WTC11 (cell line): ENCODE data around the gene FER. TPM values are rescaled to one million over a fixed set of nuclear protein-coding genes. Genes with fewer than 3 reads are reported as not detected.

Experiments used
- ATAC-seq: fragments of 200-7000 bp; cut with Tn5 transposase; 2 replicates; pipeline ENCODE4 v1.10.0; 2021; ENCODE audit warnings: mild to moderate bottlenecking, moderate library complexity
- CTCF ChIA-PET: fragments of 300-600 bp; sonication (Branson Sonifier 250); formaldehyde crosslinking; loops from one replicate; lab custom pipeline; 2021; ENCODE audit warnings: antibody characterized with exemption; lab: Charles Lee
- POLR2A ChIA-PET: fragments of 350-600 bp; sonication (Branson Sonifier 250); formaldehyde crosslinking; loops from one replicate; lab custom pipeline; 2021; ENCODE audit warnings: antibody characterized with exemption; lab: Charles Lee
- DNase-seq: peaks from one replicate; pipeline ENCODE4 v3.0.0; 2021; ENCODE audit warnings: low spot score
- H3K27ac Mint-ChIP-seq: 2 replicates; pipeline ENCODE4 v1.8.0; 2021; ENCODE audit warnings: mixed read lengths
- H3K27me3 Mint-ChIP-seq: 2 replicates; pipeline ENCODE4 v1.8.0; 2021; ENCODE audit warnings: low read depth, mild to moderate bottlenecking, moderate library complexity, mixed read lengths
- H3K36me3 Mint-ChIP-seq: 2 replicates; pipeline ENCODE4 v1.8.0; 2021; ENCODE audit warnings: mixed read lengths
- H3K4me1 Mint-ChIP-seq: 2 replicates; pipeline ENCODE4 v1.8.0; 2022; ENCODE audit warnings: mixed read lengths
- H3K4me3 Mint-ChIP-seq: 2 replicates; pipeline ENCODE4 v1.8.0; 2021; ENCODE audit warnings: mild to moderate bottlenecking, moderate library complexity, mixed read lengths
- H3K9me3 Mint-ChIP-seq: 2 replicates; pipeline ENCODE4 v1.8.0; 2021; ENCODE audit warnings: mixed read lengths
- ARID4B ChIP-seq: sonication (generic); formaldehyde crosslinking; IDR thresholded peaks from 2 replicates; pipeline ENCODE4 v1.8.0; 2023; ENCODE audit warnings: missing genetic modification reagents, mild to moderate bottlenecking, borderline replicate concordance
- E2F1 ChIP-seq: sonication (generic); formaldehyde crosslinking; IDR thresholded peaks from 2 replicates; pipeline ENCODE4 v1.8.0; 2022; ENCODE audit warnings: mild to moderate bottlenecking, missing genetic modification reagents
- FOXJ3 ChIP-seq: sonication (generic); formaldehyde crosslinking; IDR thresholded peaks from 2 replicates; pipeline ENCODE4 v1.9.0; 2021; ENCODE audit warnings: missing genetic modification reagents, mild to moderate bottlenecking, borderline replicate concordance
- FOXP1 ChIP-seq: sonication (generic); formaldehyde crosslinking; IDR thresholded peaks from 2 replicates; pipeline ENCODE4 v1.8.0; 2022; ENCODE audit warnings: missing genetic modification reagents, mild to moderate bottlenecking, moderate library complexity, borderline replicate concordance
- GRHL2 ChIP-seq: fragments of 250-450 bp; sonication (Bioruptor Pico); IDR thresholded peaks from 2 replicates; pipeline ENCODE4 v1.8.0; 2022; ENCODE audit warnings: mild to moderate bottlenecking, moderate library complexity; ENCODE audit not compliant: insufficient replicate concordance, severe bottlenecking
- JAZF1 ChIP-seq: fragments of 250-450 bp; sonication (Bioruptor Pico); IDR thresholded peaks from 2 replicates; pipeline ENCODE4 v1.9.0; 2021; ENCODE audit warnings: moderate library complexity, mild to moderate bottlenecking, inconsistent platforms
- JUN ChIP-seq: sonication (generic); formaldehyde crosslinking; IDR thresholded peaks from 2 replicates; pipeline ENCODE4 v1.8.0; 2023; ENCODE audit warnings: mild to moderate bottlenecking, missing genetic modification reagents
- KAT7 ChIP-seq: sonication (generic); formaldehyde crosslinking; IDR thresholded peaks from 2 replicates; pipeline ENCODE4 v1.8.1; 2023; ENCODE audit warnings: missing genetic modification reagents, mild to moderate bottlenecking, borderline replicate concordance
- MLX ChIP-seq: sonication (generic); formaldehyde crosslinking; IDR thresholded peaks from 2 replicates; pipeline ENCODE4 v1.8.1; 2023; ENCODE audit warnings: mild to moderate bottlenecking, missing genetic modification reagents, moderate library complexity
- RELA ChIP-seq: sonication (generic); formaldehyde crosslinking; IDR thresholded peaks from 2 replicates; pipeline ENCODE4 v1.8.1; 2022; ENCODE audit warnings: missing genetic modification reagents, mild to moderate bottlenecking, borderline replicate concordance
- SMAD4 ChIP-seq: sonication (generic); formaldehyde crosslinking; IDR thresholded peaks from 2 replicates; pipeline ENCODE4 v1.8.0; 2022; ENCODE audit warnings: mild to moderate bottlenecking, missing genetic modification reagents
- SP1 ChIP-seq: sonication (generic); formaldehyde crosslinking; conservative IDR thresholded peaks from 2 replicates; pipeline ENCODE4 v1.8.1; 2022; ENCODE audit warnings: missing genetic modification reagents
- TEAD4 ChIP-seq: sonication (generic); formaldehyde crosslinking; IDR thresholded peaks from 2 replicates; pipeline ENCODE4 v1.8.0; 2022; ENCODE audit warnings: mild to moderate bottlenecking, missing genetic modification reagents
- ZNF121 ChIP-seq: sonication (generic); formaldehyde crosslinking; IDR thresholded peaks from 2 replicates; pipeline ENCODE4 v1.8.0; 2023; ENCODE audit warnings: missing genetic modification reagents
- ZNF263 ChIP-seq: sonication (generic); formaldehyde crosslinking; IDR thresholded peaks from 2 replicates; pipeline ENCODE4 v1.8.1; 2022; ENCODE audit warnings: low read depth, mild to moderate bottlenecking, moderate library complexity, missing genetic modification reagents
- ZNF281 ChIP-seq: sonication (generic); formaldehyde crosslinking; IDR thresholded peaks from 2 replicates; pipeline ENCODE4 v1.8.0; 2023; ENCODE audit warnings: mild to moderate bottlenecking, missing genetic modification reagents
- ZNF317 ChIP-seq: sonication (generic); formaldehyde crosslinking; IDR thresholded peaks from 2 replicates; pipeline ENCODE4 v1.8.1; 2023; ENCODE audit warnings: low read depth, mild to moderate bottlenecking, moderate library complexity, missing genetic modification reagents, borderline replicate concordance
- ZNF396 ChIP-seq: fragments of 250-450 bp; sonication (Bioruptor Pico); IDR thresholded peaks from 2 replicates; pipeline ENCODE4 v1.8.0; 2021; ENCODE audit warnings: mild to moderate bottlenecking, moderate library complexity, borderline replicate concordance
- total RNA-seq: library from RNA; stranded (reverse); gene quantifications from 3 replicates; pipeline ENCODE4 v1.2.3, GENCODE V29; 2021
- TF ChIP-seq, protein P1 (sequence below): sonication (generic); formaldehyde crosslinking; IDR thresholded peaks from 2 replicates; pipeline ENCODE4 v1.8.1; 2022; ENCODE audit warnings: mild to moderate bottlenecking, moderate library complexity, missing genetic modification reagents
- TF ChIP-seq, protein P2 (sequence below): sonication (generic); formaldehyde crosslinking; IDR thresholded peaks from 2 replicates; pipeline ENCODE4 v1.8.1; 2023; ENCODE audit warnings: mild to moderate bottlenecking, missing genetic modification reagents
- TF ChIP-seq, protein P3 (sequence below): sonication (generic); formaldehyde crosslinking; IDR thresholded peaks from 2 replicates; pipeline ENCODE4 v1.8.0; 2023; ENCODE audit warnings: missing genetic modification reagents

FER gene
- total RNA-seq, 1 experiment from 2014 or later: 13.8 TPM

- peaks cover 21% of the 10 kb centered on the region for H3K4me1 Mint-ChIP-seq
- ATAC-seq: no peak
- CTCF ChIA-PET: no interaction called here
These were observed 7.8 kb upstream of the FER start for GRCh38 chr5:108739906-108740305.

GRCh38 chr5:108743319-108743718 lies 4.4 kb upstream of the FER start:
- DNase-seq (no peak), ATAC-seq (no peak)
- Mint-ChIP-seq H3K27me3 (no peaks in the 10 kb centered on the region), H3K4me3 (no peak overlapping the region), H3K36me3 (peaks cover 8% of the 10 kb centered on the region), H3K27ac (peak overlapping the region; percentile 10; the same call in 1 of the 2 replicates), H3K4me1 (peaks cover 25% of the 10 kb centered on the region), H3K9me3 (peaks cover 10% of the 10 kb centered on the region)
- ChIA-PET CTCF (no interaction called here), POLR2A (no interaction called here)
- TF ChIP-seq, protein P1, sequence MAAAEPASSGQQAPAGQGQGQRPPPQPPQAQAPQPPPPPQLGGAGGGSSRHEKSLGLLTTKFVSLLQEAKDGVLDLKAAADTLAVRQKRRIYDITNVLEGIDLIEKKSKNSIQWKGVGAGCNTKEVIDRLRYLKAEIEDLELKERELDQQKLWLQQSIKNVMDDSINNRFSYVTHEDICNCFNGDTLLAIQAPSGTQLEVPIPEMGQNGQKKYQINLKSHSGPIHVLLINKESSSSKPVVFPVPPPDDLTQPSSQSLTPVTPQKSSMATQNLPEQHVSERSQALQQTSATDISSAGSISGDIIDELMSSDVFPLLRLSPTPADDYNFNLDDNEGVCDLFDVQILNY: no peak
- no peak for TF ChIP-seq SMAD4 (CRISPR knock-in tag)
- TF ChIP-seq SP1 (CRISPR knock-in tag): no peak
- TF ChIP-seq JAZF1: no peak
- no peak for TF ChIP-seq ZNF263
- TF ChIP-seq E2F1 (CRISPR knock-in tag): no peak
- no peak for TF ChIP-seq TEAD4 (CRISPR knock-in tag)
- no peak for TF ChIP-seq ZNF281
- TF ChIP-seq, protein P2, sequence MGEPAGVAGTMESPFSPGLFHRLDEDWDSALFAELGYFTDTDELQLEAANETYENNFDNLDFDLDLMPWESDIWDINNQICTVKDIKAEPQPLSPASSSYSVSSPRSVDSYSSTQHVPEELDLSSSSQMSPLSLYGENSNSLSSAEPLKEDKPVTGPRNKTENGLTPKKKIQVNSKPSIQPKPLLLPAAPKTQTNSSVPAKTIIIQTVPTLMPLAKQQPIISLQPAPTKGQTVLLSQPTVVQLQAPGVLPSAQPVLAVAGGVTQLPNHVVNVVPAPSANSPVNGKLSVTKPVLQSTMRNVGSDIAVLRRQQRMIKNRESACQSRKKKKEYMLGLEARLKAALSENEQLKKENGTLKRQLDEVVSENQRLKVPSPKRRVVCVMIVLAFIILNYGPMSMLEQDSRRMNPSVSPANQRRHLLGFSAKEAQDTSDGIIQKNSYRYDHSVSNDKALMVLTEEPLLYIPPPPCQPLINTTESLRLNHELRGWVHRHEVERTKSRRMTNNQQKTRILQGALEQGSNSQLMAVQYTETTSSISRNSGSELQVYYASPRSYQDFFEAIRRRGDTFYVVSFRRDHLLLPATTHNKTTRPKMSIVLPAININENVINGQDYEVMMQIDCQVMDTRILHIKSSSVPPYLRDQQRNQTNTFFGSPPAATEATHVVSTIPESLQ: no peak
- TF ChIP-seq, protein P3, sequence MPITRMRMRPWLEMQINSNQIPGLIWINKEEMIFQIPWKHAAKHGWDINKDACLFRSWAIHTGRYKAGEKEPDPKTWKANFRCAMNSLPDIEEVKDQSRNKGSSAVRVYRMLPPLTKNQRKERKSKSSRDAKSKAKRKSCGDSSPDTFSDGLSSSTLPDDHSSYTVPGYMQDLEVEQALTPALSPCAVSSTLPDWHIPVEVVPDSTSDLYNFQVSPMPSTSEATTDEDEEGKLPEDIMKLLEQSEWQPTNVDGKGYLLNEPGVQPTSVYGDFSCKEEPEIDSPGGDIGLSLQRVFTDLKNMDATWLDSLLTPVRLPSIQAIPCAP (CRISPR knock-in tag): no peak
- no peak for TF ChIP-seq ZNF317 (CRISPR knock-in tag)
- no peak for TF ChIP-seq JUN (CRISPR knock-in tag)
- TF ChIP-seq ZNF121 (CRISPR knock-in tag): no peak

More at GRCh38 chr5:108739906-108740305, 7.8 kb upstream of the FER start:
- peaks cover 10% of the 10 kb centered on the region for H3K9me3 Mint-ChIP-seq
- POLR2A ChIA-PET: interaction anchor here (0.6 kb wide), 1 partner anchor 7 kb away, joined by 9 read pairs; no protein-coding TSS in a partner anchor
- TF ChIP-seq FOXJ3 (CRISPR knock-in tag) (no peak), ZNF396 (CRISPR knock-in tag) (no peak), GRHL2 (CRISPR knock-in tag) (no peak), FOXP1 (CRISPR knock-in tag) (no peak), ARID4B (CRISPR knock-in tag) (no peak), MLX (CRISPR knock-in tag) (no peak), RELA (no peak), KAT7 (no peak)
- peaks cover 8% of the 10 kb centered on the region for H3K36me3 Mint-ChIP-seq
- no peak overlapping the region for H3K27ac Mint-ChIP-seq
- no peak overlapping the region for H3K4me3 Mint-ChIP-seq
- no peaks in the 10 kb centered on the region for H3K27me3 Mint-ChIP-seq
- DNase-seq: no peak
